ENCODE measurements around the gene ERLIN1.

The ERLIN1 gene

GRCh38 chr10:100114460-100114859, 71.4 kb downstream of the ERLIN1 start:
- Mint-ChIP-seq H3K36me3 (ENCODE audit: insufficient read depth) (no peaks in the 10 kb centered on the region), H3K27ac (no peak overlapping the region), H3K4me1 (ENCODE audit: low read depth in 2 of 2) (no peaks in the 10 kb centered on the region), H3K9me3 (peaks cover 0 to 2% of the 10 kb centered on the region in 2 donors), H3K27me3 (peaks cover 31 to 58% of the 10 kb centered on the region in 2 donors), H3K4me3 (no peak overlapping the region)
- DNase-seq (no peak), ATAC-seq (replicated peaks) (no peak)

DNA sequence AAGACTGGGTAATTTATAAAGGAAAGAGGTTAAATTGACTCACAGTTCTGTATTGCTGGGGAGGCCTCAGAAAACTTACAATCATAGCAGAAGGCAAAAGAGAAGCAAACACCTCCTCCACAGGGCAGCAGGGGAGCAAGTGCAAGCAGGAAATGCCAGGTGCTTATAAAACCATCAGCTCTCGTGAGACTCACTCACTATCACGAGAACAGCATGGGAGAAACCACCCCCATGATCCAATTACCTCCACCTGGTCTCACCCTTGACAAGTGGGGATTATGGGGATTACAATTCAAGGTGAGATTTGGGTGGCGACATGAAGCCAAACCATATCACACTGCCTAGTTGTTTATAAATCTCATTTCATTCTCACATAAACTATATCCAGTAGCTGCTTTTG, 76.2 kb downstream of the ERLIN1 start:
- Mint-ChIP-seq H3K27me3 (peaks cover 11 to 54% of the 10 kb centered on the region in 2 donors), H3K27ac (no peak overlapping the region), H3K9me3 (no peaks in the 10 kb centered on the region), H3K4me3 (no peak overlapping the region), H3K36me3 (ENCODE audit: insufficient read depth) (no peaks in the 10 kb centered on the region), H3K4me1 (ENCODE audit: low read depth in 2 of 2) (no peaks in the 10 kb centered on the region)
- no peak for DNase-seq
- ATAC-seq (replicated peaks): no peak

DNA sequence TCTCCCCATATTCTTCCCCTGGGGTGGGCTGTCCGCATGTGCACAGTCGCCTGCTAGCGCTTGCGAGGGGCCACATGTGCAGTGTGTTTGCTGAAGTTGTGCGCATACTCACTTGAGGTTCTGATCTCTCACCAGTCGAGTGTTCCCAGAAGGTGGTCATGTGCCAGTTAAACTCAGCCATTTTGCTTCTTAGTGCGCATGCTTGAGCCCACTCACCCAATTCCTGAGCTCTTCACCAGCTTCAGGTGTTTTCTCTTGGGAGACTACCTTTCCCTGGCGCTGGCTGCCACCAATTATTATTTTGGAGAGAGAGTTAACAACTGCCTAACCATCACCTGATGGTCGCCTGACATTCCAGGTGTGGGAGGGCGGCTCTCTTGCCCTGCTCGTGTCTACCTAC, 79.0 kb downstream of the ERLIN1 start:
- H3K4me3 Mint-ChIP-seq: no peak overlapping the region

GRCh38 chr10:100104300-100104699, 81.5 kb downstream of the ERLIN1 start:
- Mint-ChIP-seq H3K4me1 (ENCODE audit: low read depth in 2 of 2) (no peaks in the 10 kb centered on the region), H3K9me3 (no peaks in the 10 kb centered on the region), H3K27me3 (peaks cover 47 to 68% of the 10 kb centered on the region in 2 donors), H3K4me3 (no peak overlapping the region), H3K27ac (no peak overlapping the region), H3K36me3 (ENCODE audit: insufficient read depth) (no peaks in the 10 kb centered on the region)
- DNase-seq (no peak), ATAC-seq (replicated peaks) (no peak)

More for the DNA sequence above, 79.0 kb downstream of the ERLIN1 start:
- H3K4me1 Mint-ChIP-seq (ENCODE audit: low read depth in 2 of 2): no peaks in the 10 kb centered on the region
- peaks cover 29 to 56% of the 10 kb centered on the region in 2 donors for H3K27me3 Mint-ChIP-seq
- ATAC-seq (replicated peaks): no peak
- H3K36me3 Mint-ChIP-seq (ENCODE audit: insufficient read depth): no peaks in the 10 kb centered on the region
- no peaks in the 10 kb centered on the region for H3K9me3 Mint-ChIP-seq
- no peak for DNase-seq
- H3K27ac Mint-ChIP-seq: no peak overlapping the region

- no peak for DNase-seq
- Mint-ChIP-seq H3K9me3 (no peaks in the 10 kb centered on the region), H3K4me1 (ENCODE audit: low read depth in 2 of 2) (no peaks in the 10 kb centered on the region), H3K27me3 (peaks cover 47 to 63% of the 10 kb centered on the region in 2 donors), H3K4me3 (no peak overlapping the region), H3K27ac (no peak overlapping the region), H3K36me3 (ENCODE audit: insufficient read depth) (no peaks in the 10 kb centered on the region)
- no peak for ATAC-seq (replicated peaks)
These were observed 82.2 kb downstream of the ERLIN1 start for GRCh38 chr10:100103581-100103980.

GRCh38 chr10:100101192-100102076, 84.4 kb downstream of the ERLIN1 start:
- DNase-seq (no peak), ATAC-seq (replicated peaks) (no peak)
- H3K27me3 Mint-ChIP-seq: peaks cover 53 to 55% of the 10 kb centered on the region in 2 donors
- H3K4me1 Mint-ChIP-seq (ENCODE audit: low read depth in 2 of 2): no peaks in the 10 kb centered on the region
- H3K27ac Mint-ChIP-seq: no peak overlapping the region
- H3K4me3 Mint-ChIP-seq: no peak overlapping the region
- H3K9me3 Mint-ChIP-seq: no peaks in the 10 kb centered on the region
- H3K36me3 Mint-ChIP-seq (ENCODE audit: insufficient read depth): no peaks in the 10 kb centered on the region

- peaks cover 53 to 55% of the 10 kb centered on the region in 2 donors for H3K27me3 Mint-ChIP-seq
- no peaks in the 10 kb centered on the region for H3K4me1 Mint-ChIP-seq (ENCODE audit: low read depth in 2 of 2)
- no peaks in the 10 kb centered on the region for H3K36me3 Mint-ChIP-seq (ENCODE audit: insufficient read depth)
- DNase-seq (no peak), ATAC-seq (replicated peaks) (no peak)
- H3K4me3 Mint-ChIP-seq: no peak overlapping the region
- no peak overlapping the region for H3K27ac Mint-ChIP-seq
- no peaks in the 10 kb centered on the region for H3K9me3 Mint-ChIP-seq
These were observed 85.1 kb downstream of the ERLIN1 start for GRCh38 chr10:100100651-100101184.
